Sigmoid colon (tissue), 7 donors: Measurements from ENCODE around the gene ABI3BP. TPM values are rescaled to one million over a fixed set of nuclear protein-coding genes. Genes with fewer than 3 reads are reported as not detected.
A peak's percentile ranks its signal among the peaks of the same experiment; 100 is the strongest.

Experiments
- DNase-seq: peaks from one replicate; pipeline ENCODE4 v3.0.0-alpha.2; 2019
- H3K27ac ChIP-seq, 4 donors: fragments of 200-600 bp; sonication (generic); one replicate each; pipeline ENCODE4 v1.5.1; 2016 to 2019; ENCODE audit warnings: mild to moderate bottlenecking in 1 of 4
- H3K27me3 ChIP-seq, 3 donors: fragments of 200-600 bp; sonication (generic); one replicate each; pipeline ENCODE4 v1.5.1; 2019; ENCODE audit warnings: mild to moderate bottlenecking in 1 of 3
- H3K36me3 ChIP-seq, 4 donors: fragments of 200-600 bp; sonication (generic); one replicate each; pipeline ENCODE4 v1.5.1; 2016 to 2019
- H3K4me1 ChIP-seq, 4 donors: fragments of 200-600 bp; sonication (generic); one replicate each; pipeline ENCODE4 v1.5.1; 2017 to 2019
- H3K4me3 ChIP-seq, 4 donors: fragments of 200-600 bp; sonication (generic); one replicate each; pipeline ENCODE4 v1.5.1; 2017 to 2019; ENCODE audit warnings: mild to moderate bottlenecking in 2 of 4, moderate library complexity in 1 of 4
- H3K9me3 ChIP-seq, 4 donors: fragments of 200-600 bp in 3 of 4; sonication (generic) in 3 of 4; one replicate each; pipeline versions ENCODE4 v1.5.1 to v1.6.1; 2013 to 2019
- EP300 ChIP-seq, 4 donors: sonication (generic); formaldehyde crosslinking; IDR thresholded peaks; one replicate each; pipeline ENCODE4 v1.6.1; 2017; ENCODE audit warnings: antibody characterized with exemption in 4 of 4
- POLR2A ChIP-seq, 2 donors: fragments of 450-650 bp; IDR thresholded peaks; one replicate each; pipeline ENCODE4 v1.6.1; 2016; ENCODE audit warnings: antibody characterized with exemption in 2 of 2, mild to moderate bottlenecking in 2 of 2, moderate library complexity in 2 of 2
- POLR2AphosphoS5 ChIP-seq, 4 donors: sonication (generic); formaldehyde crosslinking; IDR thresholded peaks; one replicate each; pipeline ENCODE4 v1.6.1; 2017; ENCODE audit warnings: antibody characterized with exemption in 4 of 4
- WGBS, 2 donors: extraction: QIAGEN DNeasy Blood & Tissue Kit; methylation state at CpG; one replicate each; pipeline ENCODE4 v1.1.7; 2013; 5-methylcytosine and 5-hydroxymethylcytosine counted together
- intact Hi-C: fragments of 100-400 bp; cut with DNase I; formaldehyde crosslinking; loops from one replicate; pipeline ENCODE4 v1.15.1; 2023
- polyA plus RNA-seq, 3 donors: library from polyadenylated mRNA; stranded (reverse); fragments of 200-250 nt; gene quantifications; one replicate each; pipeline ENCODE4 v1.2.3, GENCODE V29; 2013
- total RNA-seq, 4 donors: library from RNA; depleted of rRNA; stranded (reverse); fragments of >200 nt; gene quantifications; one replicate each; pipeline ENCODE4 v1.1.0, GENCODE V29; 2016
- TF ChIP-seq, protein P1 (sequence below), 4 experiments: fragments of 450-650 bp in 3 of 4; fragments of 200-600 bp in 1 of 4; IDR thresholded peaks; one replicate each; pipeline ENCODE4 v1.5.1; 2016 to 2019; ENCODE audit warnings: antibody characterized with exemption in 4 of 4, mild to moderate bottlenecking in 3 of 4, moderate library complexity in 2 of 4
- donor health status: healthy with polysubstance abuse.
- donor health status: Bipolar disorder and iron deficiency.
- donor health status: healthy.

Gene ABI3BP
- total and polyA plus RNA-seq, 7 donors = 1.2 to 177 (median 30.4) TPM

DNA sequence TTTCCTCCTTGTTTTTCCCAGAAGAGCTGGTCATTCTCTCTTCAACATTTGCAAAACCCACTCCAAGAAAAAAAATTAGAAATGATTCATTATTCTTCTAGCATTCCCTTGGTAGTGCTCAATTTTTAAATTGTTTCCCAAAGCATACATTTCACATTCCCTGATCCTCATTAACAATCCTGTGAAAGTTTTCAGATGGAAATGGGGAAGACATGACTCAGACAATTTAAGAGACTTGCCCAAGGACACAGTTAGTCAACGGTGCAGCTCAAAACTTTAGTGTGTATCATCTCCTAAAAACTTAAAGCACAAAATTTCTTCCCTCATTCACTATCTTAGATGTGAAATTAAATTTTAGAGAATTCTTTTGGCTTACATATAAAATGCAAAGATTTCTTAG, 17.1 kb upstream of the ABI3BP start:
- Histone ChIP-seq H3K36me3 (no peaks in the 10 kb centered on the region), H3K4me1 (no peaks in the 10 kb centered on the region), H3K27ac (no peak overlapping the region), H3K27me3 (no peaks in the 10 kb centered on the region), H3K9me3 (peaks cover 0 to 3% (median 0%) of the 10 kb centered on the region in 4 donors), H3K4me3 (no peak overlapping the region)
- no peak for DNase-seq
- 70 to 71% methylated on average over 1 of the region's 1 CpG for WGBS, 2 donors
- intact Hi-C loops = no loop called here
- TF ChIP-seq POLR2A (IDR thresholded peaks at IDR 0.05) = no peak
- TF ChIP-seq, protein P1, sequence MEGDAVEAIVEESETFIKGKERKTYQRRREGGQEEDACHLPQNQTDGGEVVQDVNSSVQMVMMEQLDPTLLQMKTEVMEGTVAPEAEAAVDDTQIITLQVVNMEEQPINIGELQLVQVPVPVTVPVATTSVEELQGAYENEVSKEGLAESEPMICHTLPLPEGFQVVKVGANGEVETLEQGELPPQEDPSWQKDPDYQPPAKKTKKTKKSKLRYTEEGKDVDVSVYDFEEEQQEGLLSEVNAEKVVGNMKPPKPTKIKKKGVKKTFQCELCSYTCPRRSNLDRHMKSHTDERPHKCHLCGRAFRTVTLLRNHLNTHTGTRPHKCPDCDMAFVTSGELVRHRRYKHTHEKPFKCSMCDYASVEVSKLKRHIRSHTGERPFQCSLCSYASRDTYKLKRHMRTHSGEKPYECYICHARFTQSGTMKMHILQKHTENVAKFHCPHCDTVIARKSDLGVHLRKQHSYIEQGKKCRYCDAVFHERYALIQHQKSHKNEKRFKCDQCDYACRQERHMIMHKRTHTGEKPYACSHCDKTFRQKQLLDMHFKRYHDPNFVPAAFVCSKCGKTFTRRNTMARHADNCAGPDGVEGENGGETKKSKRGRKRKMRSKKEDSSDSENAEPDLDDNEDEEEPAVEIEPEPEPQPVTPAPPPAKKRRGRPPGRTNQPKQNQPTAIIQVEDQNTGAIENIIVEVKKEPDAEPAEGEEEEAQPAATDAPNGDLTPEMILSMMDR (IDR thresholded peaks at IDR 0.05) = no peak
- TF ChIP-seq EP300 (IDR thresholded peaks at IDR 0.05) = no peak
- TF ChIP-seq POLR2AphosphoS5 (IDR thresholded peaks at IDR 0.05) = no peak

DNA sequence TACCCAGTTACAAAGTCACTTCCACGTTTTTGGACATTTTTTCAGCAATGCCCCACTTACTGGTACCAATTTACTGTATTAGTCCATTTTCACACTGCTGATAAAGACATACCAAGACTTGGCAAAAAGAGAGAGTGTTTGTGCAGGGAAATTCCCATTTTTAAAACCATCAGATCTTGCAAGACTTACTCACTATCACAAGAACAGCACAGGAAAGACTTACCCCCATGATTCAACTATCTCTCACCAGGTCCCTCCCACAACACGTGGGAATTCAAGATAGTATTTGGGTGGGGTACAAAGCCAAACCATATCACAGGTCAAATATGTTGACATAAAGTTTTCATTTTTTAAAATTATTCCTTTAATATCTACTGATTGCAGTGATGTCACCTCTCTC, 16.2 kb upstream of the ABI3BP start:
- no peaks in the 10 kb centered on the region for H3K4me1 ChIP-seq
- intact Hi-C loops = no loop called here
- H3K36me3 ChIP-seq = no peaks in the 10 kb centered on the region
- TF ChIP-seq POLR2AphosphoS5 (IDR thresholded peaks at IDR 0.05) (no peak), POLR2A (IDR thresholded peaks at IDR 0.05) (no peak), EP300 (IDR thresholded peaks at IDR 0.05) (no peak)
- TF ChIP-seq, protein P1 (IDR thresholded peaks at IDR 0.05) = no peak
- 30 to 41% methylated on average over 2 of the region's 2 CpGs for WGBS, 2 donors
- peaks cover 0 to 3% (median 0%) of the 10 kb centered on the region in 4 donors for H3K9me3 ChIP-seq
- H3K4me3 ChIP-seq = no peak overlapping the region
- no peak overlapping the region for H3K27ac ChIP-seq
- H3K27me3 ChIP-seq = no peaks in the 10 kb centered on the region
- no peak for DNase-seq

DNA sequence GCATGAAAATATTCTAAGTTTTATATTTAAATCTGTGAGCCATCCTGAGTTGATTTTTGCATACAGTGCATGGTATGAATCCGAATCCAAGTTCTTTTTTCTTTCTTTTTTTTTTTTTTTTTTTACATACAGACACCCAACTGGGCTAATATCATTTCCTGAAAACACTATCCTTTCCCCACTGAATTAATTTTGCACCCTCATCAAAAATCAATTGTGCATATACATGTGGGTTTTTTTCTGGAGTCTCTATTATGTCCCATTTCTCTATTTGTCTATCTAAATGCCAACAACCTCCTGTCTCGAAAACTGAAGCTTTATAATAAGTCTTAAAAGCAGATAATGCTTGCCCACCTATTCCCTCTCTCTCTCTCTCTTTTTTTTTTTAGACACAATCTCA, 5.9 kb upstream of the ABI3BP start:
- H3K9me3 ChIP-seq = no peaks in the 10 kb centered on the region
- DNase-seq = no peak
- 84 to 89% methylated on average over 2 of the region's 2 CpGs for WGBS, 2 donors
- H3K36me3 ChIP-seq = no peaks in the 10 kb centered on the region
- TF ChIP-seq POLR2AphosphoS5 (IDR thresholded peaks at IDR 0.05) (no peak), EP300 (IDR thresholded peaks at IDR 0.05) (no peak), POLR2A (IDR thresholded peaks at IDR 0.05) (no peak)
- TF ChIP-seq, protein P1 (IDR thresholded peaks at IDR 0.05) = no peak
- intact Hi-C loops = loop anchor here (10.0 kb wide), 1 partner anchor 196 kb away; no protein-coding TSS in a partner anchor
- H3K27ac ChIP-seq = no peak overlapping the region
- no peaks in the 10 kb centered on the region for H3K27me3 ChIP-seq
- peaks cover 0 to 18% (median 16%) of the 10 kb centered on the region in 4 donors for H3K4me1 ChIP-seq
- H3K4me3 ChIP-seq = no peak overlapping the region

DNA sequence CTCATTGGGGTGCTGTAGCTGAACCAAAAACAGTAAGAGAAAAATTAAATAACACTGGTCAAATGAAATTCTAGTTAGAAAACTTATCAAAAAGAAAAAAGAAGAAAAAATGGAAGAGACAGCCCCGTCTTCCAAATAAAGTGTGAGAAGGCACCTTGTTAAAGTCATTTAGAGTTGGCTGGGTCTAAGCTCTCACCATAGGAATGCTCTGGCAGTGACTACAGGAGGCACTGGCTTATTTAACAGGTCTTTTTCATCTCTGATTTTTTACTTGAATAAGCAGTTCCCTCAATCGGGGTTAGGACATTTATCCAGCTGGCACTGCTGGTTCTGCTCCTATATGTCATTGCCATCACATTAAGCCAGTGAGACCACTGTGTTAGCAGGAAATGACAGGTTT, 1.6 kb upstream of the ABI3BP start:
- Histone ChIP-seq H3K9me3 (no peaks in the 10 kb centered on the region), H3K36me3 (no peaks in the 10 kb centered on the region), H3K4me3 (no peak overlapping the region), H3K27ac (peak overlapping the region; percentile 75 to 80 (median 78)), H3K27me3 (no peaks in the 10 kb centered on the region), H3K4me1 (peaks cover 0 to 40% (median 32%) of the 10 kb centered on the region in 4 donors)
- 73 to 91% methylated on average over 2 of the region's 2 CpGs for WGBS, 2 donors
- intact Hi-C loops = loop anchor here (5.0 to 10.0 kb wide), 2 partner anchors 77 to 200 kb away; no protein-coding TSS in a partner anchor
- no peak for DNase-seq
- TF ChIP-seq POLR2AphosphoS5 (IDR thresholded peaks at IDR 0.05) (peak in 3 of 4 donors; percentile 41 to 55 (median 53)), POLR2A (IDR thresholded peaks at IDR 0.05) (no peak), EP300 (IDR thresholded peaks at IDR 0.05) (no peak)
- TF ChIP-seq, protein P1 (IDR thresholded peaks at IDR 0.05) = no peak

DNA sequence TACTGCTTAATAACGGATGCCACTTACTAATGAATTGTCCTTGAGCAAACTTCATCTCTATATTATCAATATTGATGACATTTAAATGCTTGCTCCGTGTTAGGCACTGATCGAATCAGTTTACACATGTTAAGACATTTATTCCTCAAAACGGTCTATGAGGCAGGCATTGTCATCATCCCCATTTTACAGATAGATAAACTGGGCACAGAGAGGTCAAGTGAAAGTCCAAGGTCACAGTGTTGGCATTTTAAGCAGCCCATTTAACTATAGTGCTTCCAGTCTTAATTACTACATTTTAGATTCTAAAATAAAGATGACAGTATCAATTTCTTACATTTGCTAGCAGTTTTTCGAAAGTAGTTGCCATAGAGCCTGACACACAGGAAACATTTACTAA, 966 bp upstream of the ABI3BP start:
- Histone ChIP-seq H3K27ac (peak overlapping the region; percentile 75 to 80 (median 78)), H3K4me3 (no peak overlapping the region), H3K9me3 (no peaks in the 10 kb centered on the region), H3K36me3 (no peaks in the 10 kb centered on the region), H3K4me1 (peaks cover 0 to 40% (median 32%) of the 10 kb centered on the region in 4 donors), H3K27me3 (no peaks in the 10 kb centered on the region)
- 77 to 86% methylated on average over 5 of the region's 5 CpGs for WGBS, 2 donors
- TF ChIP-seq POLR2AphosphoS5 (IDR thresholded peaks at IDR 0.05) (no peak), EP300 (IDR thresholded peaks at IDR 0.05) (no peak), POLR2A (IDR thresholded peaks at IDR 0.05) (no peak)
- TF ChIP-seq, protein P1 (IDR thresholded peaks at IDR 0.05) = no peak
- intact Hi-C loops = loop anchor here (5.0 to 10.0 kb wide), 2 partner anchors 78 to 201 kb away; no protein-coding TSS in a partner anchor
- DNase-seq = no peak
